HG02588 (cell line): Measurements from ENCODE around the gene SLC8B1.

ENCODE experiments used
- ATAC-seq: cut with Tn5 transposase; IDR thresholded peaks from one replicate; pipeline ENCODE4 v1.9.1; 2021; ENCODE audit warnings: mild to moderate bottlenecking, moderate library complexity; ENCODE audit not compliant: unreplicated experiment

SLC8B1 gene

DNA sequence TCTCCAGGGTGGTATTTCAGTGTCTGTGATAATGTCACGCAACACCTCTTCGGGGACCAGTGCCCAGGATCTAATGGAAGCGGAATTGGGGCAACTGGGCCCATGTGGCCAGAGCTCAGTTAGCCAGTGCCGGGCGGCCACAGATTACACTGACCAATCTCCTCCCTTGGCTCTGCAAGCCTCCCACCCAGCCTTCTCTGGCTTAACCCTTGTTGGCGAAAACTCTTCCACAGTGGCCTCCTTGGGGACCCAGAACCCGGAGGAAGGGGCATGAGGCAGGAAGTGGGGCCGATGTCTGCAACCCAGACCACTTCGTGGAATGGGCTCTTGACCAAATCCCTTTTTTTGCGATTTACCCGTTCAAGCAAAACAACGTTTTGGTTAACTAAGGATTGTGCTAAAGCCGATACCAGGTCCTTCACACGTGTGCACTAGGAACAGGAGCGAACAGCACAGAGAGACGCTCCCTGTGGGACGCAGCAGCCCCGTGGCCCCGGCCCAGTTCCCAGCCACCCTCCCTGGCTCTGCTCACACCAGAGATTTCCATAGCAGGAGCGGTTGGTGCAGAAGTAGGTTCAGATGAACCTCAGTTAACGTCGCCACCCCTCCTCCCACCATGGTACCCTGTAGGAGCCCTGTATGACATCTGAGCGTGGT lies 38.2 kb downstream of the SLC8B1 start:
- no peak for ATAC-seq

DNA sequence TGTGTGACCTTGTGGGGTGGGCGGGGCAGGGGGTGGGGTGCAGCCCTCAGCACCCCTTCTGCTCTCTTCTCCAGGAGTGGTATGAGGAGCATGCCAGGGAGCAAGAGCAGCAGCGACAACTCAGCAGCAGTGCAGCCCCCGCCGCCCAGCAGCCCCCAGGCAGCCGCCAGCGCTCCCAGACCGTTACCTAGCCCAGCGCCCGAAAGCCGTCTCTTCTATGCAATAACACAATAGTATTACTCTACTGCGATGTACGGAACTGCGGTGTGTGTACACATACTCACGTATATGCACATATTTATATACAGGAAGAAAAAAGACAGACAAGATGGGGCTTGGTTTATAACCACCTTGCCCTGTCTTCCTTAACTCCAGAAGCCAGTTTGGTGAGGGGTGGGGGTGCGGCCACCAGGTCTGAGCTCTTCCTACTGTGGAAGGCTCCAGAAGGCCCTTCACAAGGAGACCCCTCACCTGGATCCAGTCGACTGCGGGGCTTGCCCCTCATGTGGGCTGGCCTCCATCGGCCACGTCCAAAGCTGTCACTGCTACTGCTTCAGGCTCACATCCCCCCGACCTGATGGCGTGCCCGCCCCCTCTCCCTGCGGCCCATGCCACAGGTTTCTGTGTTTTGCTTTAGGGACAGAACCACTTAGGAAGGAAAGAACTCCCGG lies 38.9 kb downstream of the SLC8B1 start:
- ATAC-seq: no peak

DNA sequence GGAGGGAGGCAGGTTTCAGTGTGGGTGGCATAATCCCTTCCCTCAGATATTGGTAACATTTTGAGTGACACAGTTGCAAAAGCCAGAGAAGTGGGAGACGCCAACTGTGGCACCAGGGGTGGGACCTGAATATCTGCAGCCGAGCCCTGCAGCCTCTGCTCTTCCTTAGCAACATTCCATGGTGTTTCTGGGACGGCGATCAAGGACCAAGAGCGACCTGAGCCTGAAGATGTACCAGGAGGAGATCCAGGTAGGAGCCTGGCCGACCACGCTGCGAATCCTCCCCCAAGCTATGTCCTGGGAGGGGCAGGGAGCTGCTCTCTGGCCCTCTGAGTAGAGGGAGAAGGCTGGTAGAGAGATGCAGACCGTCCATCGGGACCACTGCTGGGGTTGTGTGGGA lies 41.8 kb downstream of the SLC8B1 start:
- ATAC-seq: no peak

DNA sequence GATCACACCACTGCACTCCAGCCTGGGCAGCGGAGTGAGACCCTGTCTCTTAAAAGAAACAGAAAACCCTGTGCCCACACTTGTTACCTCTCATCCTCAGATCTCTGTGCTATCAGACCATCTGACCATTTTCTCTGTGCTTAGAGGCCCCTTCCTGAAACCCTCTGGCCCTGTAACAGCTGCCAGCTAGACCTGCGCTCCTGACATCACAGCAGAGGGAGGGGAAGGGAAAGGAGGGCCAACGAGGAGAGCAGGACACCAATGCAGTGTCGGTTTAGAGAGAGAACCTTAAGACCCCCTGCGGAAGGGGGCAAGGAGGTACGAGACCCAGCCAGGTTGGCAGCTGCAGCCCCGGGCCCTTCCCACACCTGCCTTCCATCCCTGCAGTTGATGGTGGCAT lies 42.4 kb downstream of the SLC8B1 start:
- ATAC-seq: no peak

DNA sequence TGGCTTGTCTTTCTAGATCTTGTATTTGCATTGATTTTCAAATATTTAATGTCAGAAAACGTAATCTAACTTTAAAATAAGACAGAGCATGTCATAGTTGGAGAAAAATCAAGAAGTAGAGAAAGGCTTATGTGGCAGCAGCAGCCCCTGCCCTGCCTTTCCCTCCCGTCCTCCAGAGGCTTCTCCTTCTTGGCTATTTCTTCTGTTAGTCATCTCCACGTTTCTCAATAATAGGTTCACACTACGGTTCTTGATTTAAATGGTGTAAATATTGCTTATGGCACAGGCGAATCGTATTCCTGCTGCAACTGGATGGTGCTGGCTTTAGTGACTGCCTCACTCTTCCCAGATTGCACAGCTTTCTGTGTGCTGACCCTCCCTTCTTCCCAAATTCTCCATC lies 42.8 kb downstream of the SLC8B1 start:
- ATAC-seq: no peak

DNA sequence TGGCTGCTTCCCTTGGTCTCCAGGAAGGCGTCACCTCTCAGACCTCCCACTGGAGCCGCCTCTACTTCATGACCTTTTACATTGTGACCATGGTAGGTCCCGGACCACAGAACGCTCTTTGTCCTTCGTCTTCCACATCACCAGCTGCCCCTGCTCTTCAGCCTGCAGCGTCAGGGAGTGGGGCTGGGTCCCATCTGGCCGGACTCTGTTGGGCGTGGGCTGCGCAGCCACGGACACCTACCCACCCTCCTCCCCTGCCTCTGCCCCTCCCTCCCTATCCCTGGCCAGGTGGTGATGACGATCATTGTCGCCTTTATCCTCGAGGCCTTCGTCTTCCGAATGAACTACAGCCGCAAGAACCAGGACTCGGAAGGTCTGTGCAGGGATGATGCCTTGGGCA lies 43.3 kb downstream of the SLC8B1 start:
- no peak for ATAC-seq

DNA sequence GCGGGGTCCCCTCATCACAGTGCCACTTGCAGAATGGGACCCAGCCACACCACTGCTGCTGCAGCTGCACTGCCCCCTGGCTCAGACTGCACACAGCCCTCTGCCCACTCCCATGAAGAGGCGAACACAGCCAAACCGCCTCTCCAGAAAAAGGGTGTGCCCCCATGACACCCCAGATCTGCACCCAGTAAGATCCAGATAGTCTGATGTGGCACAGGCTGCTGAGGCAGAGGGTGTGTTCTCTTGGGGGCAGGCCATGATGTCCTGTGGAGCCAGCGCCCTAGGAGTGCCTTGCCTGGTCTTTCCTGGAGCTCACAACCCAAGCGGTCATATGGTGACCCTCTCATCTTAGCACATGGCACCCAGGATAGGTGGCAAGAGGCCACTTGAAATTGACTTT lies 44.4 kb downstream of the SLC8B1 start:
- ATAC-seq: no peak

DNA sequence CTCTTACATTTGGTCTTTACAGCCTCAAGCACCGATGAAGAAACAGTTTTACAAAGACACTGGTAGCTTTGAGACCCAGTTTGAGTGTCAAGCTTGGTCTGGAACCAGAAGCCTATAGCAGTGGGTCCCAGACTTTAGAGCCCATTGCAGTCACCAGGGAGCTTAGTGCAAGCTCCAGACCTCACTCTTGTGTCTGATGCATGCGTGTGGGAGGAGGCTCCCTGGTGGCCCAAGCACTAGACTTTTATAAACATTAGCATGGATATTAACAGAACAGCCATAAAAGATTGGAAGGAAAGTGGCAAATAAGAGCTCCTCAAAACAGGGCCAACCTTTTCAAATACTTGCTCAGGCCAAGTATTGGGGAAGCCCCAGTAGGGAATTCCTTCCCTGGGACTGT lies 45.5 kb downstream of the SLC8B1 start:
- ATAC-seq: no peak

DNA sequence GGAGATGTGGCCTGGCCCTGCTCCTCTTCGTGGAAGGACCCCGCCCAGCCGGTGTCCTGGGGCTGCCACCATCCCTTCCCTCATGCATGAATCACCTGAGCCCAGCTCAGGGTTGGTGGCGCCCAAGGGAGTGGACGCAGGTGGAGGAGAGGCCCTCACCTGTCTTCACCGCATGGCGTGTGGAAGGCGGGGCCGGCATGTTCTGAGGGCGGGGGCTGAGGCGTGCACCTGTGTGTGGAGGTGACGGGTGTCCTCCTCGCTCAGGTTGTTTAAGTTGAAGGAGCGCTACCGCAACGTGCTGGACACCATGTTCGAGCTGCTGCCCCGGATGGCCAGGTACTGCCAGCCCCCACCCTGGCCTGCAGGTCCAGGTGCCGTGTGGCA lies 47.0 kb downstream of the SLC8B1 start:
- no peak for ATAC-seq

DNA sequence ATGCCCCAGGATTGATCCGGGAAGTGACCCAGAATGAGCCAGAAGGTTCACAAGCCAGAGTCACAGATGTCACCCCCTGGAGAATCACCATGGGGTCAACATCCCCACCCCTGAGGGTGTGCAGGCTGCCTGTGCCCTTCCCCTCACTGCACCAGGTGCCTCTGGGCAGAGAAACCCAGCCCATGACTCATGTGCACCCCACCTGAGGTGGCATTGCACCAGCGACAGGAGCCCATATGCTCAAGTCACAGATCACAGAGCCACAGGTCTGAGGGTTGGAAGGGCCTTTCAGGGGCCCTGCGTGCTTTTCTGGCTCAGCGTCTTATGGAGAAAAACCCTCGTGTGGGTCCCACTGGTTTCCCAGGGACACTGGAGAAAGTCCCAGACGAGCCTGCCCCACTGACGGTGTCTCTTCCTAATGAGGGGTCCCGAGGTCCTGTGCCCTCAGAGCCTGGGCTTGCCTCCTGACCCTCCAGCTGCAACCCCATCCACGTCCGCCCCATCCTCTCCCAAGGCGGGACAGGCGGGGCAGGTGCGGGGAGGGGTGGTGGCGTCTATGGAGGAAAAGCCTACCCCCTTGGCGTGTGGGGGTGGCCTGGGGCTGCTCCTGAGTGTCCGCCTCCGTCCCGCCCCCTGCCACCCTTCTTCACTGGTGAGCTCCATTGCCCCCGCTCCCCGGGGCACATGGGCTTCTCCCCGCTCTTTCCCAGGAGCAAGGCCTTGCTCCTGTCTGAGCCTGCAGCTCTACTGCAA lies 47.6 kb downstream of the SLC8B1 start:
- ATAC-seq: no peak

DNA sequence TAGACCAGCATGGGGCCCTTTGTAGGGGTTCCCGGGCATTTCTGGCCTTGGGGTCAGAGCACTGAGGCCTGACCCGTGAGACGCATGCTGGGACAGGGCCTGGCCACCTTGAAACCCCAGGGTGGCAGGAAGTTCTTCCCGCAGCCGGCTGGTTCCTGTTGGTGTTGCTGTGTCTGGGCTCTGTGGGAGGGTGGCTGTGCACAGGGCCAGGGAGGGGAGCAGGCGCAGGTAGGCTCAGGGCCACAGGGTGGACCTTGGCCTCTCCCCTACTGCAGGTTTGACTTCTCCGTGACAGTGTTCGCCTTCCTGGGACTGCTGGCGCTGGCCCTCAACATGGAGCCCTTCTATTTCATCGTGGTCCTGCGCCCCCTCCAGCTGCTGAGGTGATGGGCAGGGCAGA lies 48.2 kb downstream of the SLC8B1 start:
- ATAC-seq: no peak

DNA sequence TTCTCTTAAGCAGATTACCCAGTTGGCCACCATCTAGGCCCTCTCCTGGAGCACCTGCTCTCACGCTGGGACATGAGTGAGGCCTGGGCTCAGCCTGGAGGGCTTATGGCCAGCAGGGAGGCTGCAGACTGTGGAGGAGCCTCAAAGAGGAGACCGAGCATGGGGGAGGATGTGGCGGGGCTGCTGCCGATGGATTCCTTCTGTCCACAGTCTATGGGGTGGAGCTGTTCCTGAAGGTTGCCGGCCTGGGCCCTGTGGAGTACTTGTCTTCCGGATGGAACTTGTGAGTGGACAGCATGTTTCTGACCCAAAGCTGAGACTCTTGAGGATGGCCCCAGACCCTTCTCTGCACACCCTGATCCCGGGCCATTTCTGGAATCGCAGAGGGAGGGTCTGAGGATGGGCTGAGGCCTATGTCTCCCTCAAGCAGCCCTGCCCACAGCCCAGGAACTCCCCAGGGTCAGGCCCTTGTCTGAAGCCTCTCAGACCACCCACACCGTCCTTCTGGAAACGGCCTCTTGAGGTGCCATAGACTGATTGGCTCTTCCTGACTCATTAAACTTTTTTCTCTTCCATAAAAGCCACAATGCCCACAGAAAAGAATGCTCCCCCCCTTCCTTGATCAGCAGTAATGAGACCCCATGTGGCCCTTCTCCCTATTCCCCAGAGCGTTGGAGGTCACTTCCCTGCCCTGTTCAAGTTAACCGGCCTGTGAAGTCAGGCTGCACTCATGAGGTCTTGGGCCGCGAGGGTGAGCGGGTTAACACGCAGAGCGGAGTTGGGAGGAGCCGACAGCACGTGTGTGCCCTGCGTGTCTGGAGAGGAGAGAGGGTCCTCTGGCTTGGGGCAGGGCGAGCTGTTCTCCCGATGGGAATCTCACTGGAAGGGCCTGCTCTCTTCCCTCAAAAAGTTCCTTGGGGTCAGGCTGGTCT lies 49.0 kb downstream of the SLC8B1 start:
- ATAC-seq: no peak

DNA sequence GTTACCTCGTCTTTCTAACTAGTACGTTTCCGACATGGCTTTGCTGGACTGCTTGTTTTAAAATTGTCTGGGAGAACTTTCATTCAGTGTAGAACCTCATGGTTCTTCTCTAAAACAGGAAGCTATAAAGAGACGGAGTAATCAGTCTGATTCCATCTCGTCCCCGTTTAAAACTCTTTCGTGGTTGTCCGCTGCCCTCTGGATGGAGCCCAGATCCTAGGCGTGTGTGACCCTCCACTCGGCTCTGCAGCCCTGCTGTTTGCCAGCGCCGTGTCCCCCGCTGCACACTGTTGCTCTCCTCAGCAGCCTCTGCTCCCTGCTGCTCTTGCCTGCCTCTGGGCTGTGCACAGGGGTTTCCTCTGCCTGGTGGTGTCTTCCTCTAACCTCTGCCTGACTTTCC lies 50.2 kb downstream of the SLC8B1 start:
- ATAC-seq: no peak

DNA sequence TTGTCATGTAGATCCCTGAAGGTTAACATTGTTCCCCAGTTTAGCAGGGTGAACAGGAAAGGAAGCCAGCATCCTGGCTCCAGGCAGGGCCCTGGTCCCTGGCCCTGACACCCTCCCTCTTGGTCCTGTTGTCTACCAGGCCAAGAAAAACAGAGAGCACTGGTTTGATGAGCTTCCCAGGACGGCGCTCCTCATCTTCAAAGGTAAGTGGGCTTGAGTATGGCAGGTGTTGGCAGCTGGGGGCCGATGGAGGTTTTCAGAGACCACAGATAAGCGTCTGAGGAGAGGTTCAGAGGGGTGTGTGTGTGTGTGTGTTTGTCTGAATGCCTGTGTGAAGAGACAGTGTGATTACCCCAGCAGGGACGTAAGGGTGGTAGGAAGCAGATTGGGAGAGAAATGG lies 56.3 kb downstream of the SLC8B1 start:
- ATAC-seq: no peak

DNA sequence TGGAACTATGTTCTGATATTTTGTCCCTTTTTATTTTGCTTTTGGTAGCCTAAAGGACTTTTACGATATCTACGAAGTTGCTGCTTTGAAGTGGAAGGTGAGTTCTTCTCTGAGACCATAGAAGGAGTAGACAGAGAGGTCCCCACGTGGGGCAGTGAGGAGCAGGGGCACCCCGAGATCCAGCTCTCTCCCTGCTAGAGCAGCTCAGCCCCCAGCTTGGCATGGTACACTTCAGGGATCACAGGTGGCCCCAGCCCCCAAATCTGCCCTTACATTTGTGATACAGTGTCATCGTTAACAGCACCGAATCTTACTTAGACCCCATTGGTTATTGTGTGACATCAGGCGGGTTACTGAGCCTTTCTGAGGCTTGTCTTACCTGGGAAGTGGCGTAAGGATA lies 56.8 kb downstream of the SLC8B1 start:
- no peak for ATAC-seq

DNA sequence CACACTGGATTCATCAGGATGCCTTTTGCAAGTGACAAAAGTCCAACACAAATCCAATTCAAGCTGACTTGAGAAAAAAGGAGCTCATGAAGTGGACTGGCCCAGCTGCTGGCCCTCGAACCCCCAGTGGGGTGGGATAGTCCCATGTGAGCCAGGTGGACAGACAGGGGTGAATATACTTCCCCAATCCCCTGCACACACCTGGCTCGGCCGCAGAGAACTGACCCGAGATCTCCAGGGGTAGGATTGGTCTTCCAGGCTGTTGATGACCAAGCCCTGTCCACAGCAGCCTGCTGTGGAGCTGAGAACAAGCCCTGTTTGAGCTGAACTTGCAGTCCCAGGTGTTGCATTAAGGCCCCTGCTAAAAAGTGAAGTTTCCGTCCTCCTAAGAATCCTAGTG lies 57.4 kb downstream of the SLC8B1 start:
- ATAC-seq: no peak

DNA sequence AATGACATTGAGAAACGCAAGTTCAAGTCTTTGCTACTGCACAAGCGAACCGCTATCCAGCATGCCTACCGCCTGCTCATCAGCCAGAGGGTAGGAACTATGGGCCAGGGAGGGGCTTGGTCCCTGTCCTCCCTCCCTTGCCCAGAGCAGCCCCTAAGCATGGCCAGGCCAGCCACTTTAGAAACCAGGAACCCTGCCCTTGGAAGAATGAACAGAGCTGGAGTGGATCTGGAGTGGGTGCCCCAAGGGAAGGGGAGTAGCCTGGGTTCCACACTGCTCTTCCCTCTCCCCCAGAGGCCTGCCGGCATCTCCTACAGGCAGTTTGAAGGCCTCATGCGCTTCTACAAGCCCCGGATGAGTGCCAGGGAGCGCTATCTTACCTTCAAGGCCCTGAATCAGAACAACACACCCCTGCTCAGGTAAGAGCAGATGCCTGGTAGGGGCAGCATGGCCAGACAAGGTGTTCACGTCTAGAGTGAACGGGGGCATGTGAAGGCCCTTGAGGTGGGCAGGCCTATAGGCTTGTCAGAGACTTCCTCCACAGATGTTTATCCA lies 57.9 kb downstream of the SLC8B1 start:
- ATAC-seq: no peak

DNA sequence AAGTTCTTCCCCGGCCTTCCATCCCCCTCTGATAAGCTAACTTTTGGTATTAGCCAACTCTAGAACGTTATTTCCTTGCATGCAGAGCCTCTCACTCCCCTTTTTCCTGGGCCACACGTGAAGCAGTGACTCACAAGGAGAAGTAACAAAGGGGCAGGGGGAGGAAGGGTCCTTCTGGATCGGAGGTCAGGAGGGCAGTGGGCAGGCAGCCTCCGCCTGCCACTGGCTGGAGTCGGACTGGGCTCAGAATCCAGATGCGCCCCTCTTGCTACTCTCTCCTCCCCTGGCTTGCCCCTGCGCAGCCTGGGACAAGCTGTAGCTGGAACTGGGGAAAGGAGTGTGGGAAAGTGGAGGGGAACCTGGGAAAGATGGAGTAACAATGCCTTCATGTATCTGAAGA lies 58.6 kb downstream of the SLC8B1 start:
- no peak for ATAC-seq

DNA sequence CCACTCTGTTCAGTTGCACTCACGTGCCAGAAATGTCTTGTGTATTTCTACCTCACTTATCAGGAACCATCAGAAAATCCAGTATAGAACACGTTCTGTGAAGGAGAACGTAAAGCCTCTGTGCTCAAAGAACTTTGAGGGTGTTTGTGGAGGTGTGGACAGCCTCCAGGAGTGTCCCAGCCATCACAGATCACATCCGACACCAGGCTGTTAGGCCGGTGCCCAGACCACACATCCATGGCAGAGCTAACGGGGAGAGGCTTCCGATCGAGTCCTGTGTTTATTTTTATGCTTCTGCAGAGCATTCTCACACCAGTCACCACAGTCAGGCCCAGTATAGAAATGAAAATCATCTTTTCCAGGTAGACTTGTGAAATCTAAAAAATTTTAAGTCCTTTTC lies 60.1 kb downstream of the SLC8B1 start:
- ATAC-seq: no peak

DNA sequence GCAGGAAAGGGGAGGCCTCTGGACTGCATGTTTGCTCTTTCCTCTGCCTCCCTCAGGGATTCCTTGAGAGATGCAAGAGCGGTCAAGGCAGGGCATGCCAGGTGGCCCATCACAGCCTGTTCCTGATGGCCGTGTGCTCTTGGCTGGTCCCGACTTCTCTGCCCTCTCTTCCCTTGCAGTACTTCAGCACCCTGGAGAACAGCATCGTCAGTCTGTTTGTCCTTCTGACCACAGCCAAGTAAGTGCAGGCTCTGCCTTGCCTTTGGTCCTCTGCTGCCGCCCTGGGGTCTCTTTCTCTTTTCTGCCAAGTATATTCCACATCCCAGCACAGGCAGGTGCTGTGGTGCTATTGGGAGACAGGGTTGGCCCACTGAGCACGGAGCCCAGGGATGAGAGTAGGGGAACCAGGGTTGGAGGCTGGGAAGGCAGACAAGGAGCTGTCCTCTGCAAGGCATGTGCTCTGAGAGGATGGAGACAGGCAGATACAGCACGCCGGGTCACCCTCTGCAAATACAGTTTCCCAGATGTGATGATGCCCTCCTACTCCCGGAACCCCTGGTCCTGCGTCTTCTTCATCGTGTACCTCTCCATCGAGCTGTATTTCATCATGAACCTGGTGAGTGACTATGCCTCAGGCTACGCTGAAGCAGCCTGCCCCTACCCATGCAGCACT lies 61.7 kb downstream of the SLC8B1 start:
- ATAC-seq: no peak
